ENCODE data around the gene PLCXD1. TPM values are rescaled to one million over a fixed set of nuclear protein-coding genes. Genes with fewer than 3 reads are reported as not detected.
"Not testable (repeated sequence)": the region's sequence is repeated elsewhere in the genome, so short reads cannot be mapped to it uniquely, and the experiment has no call there.

Gene PLCXD1
- total and polyA plus RNA-seq, 4 donors = 6.7 to 50.6 (median 29.0) TPM

- DNase-seq (ENCODE audit: low read depth in 4 of 6, low spot score in 6 of 6) = no peak
- H3K4me1 ChIP-seq (ENCODE audit: control insufficient read depth, insufficient read depth, low read length) = no peaks in the 10 kb centered on the region
- 87% methylated on average over 40 of the region's 44 CpGs for WGBS (ENCODE audit: insufficient coverage)
- H3K27ac ChIP-seq (ENCODE audit: low read depth, low read length) = no peak overlapping the region
- H3K9me3 ChIP-seq (ENCODE audit: control insufficient read depth, insufficient read depth, low read length) = no peaks in the 10 kb centered on the region
- H3K27me3 ChIP-seq (ENCODE audit: control insufficient read depth, insufficient read depth, low read length) = no peaks in the 10 kb centered on the region
- H3K36me3 ChIP-seq (ENCODE audit: control insufficient read depth, insufficient read depth, low read length) = no peaks in the 10 kb centered on the region
- H3K4me3 ChIP-seq (ENCODE audit: low read depth, low read length) = no peak overlapping the region
These were observed 27.5 kb upstream of the PLCXD1 start for GRCh38 chrX:253451-254297.

- Histone ChIP-seq H3K4me1 (ENCODE audit: control insufficient read depth, insufficient read depth, low read length) (no peaks in the 10 kb centered on the region), H3K27me3 (ENCODE audit: control insufficient read depth, insufficient read depth, low read length) (no peaks in the 10 kb centered on the region), H3K27ac (ENCODE audit: low read depth, low read length) (no peak overlapping the region), H3K9me3 (ENCODE audit: control insufficient read depth, insufficient read depth, low read length) (no peaks in the 10 kb centered on the region), H3K36me3 (ENCODE audit: control insufficient read depth, insufficient read depth, low read length) (no peaks in the 10 kb centered on the region), H3K4me3 (ENCODE audit: low read depth, low read length) (no peak overlapping the region)
- DNase-seq (ENCODE audit: low read depth in 4 of 6, low spot score in 6 of 6) = no peak
- 89% methylated on average over 26 of the region's 27 CpGs for WGBS (ENCODE audit: insufficient coverage)
These were observed 26.5 kb upstream of the PLCXD1 start for GRCh38 chrX:254630-255215.

- no peaks in the 10 kb centered on the region for H3K9me3 ChIP-seq (ENCODE audit: control insufficient read depth, insufficient read depth, low read length)
- WGBS (ENCODE audit: insufficient coverage) = 47% methylated on average over 27 of the region's 28 CpGs
- DNase-seq (ENCODE audit: low read depth in 4 of 6, low spot score in 6 of 6) = no peak
These were observed 25.3 kb upstream of the PLCXD1 start for GRCh38 chrX:255923-256331.

GRCh38 chrX:257054-257453 is 24.1 kb upstream of the PLCXD1 start:
- H3K9me3 ChIP-seq (ENCODE audit: control insufficient read depth, insufficient read depth, low read length); H3K36me3 ChIP-seq (ENCODE audit: control insufficient read depth, insufficient read depth, low read length); H3K27me3 ChIP-seq (ENCODE audit: control insufficient read depth, insufficient read depth, low read length); H3K4me3 ChIP-seq (ENCODE audit: low read depth, low read length); H3K4me1 ChIP-seq (ENCODE audit: control insufficient read depth, insufficient read depth, low read length); DNase-seq (ENCODE audit: low read depth in 4 of 6, low spot score in 6 of 6); H3K27ac ChIP-seq (ENCODE audit: low read depth, low read length): not testable (repeated sequence)
- WGBS (ENCODE audit: insufficient coverage) = 93% methylated on average over 14 of the region's 14 CpGs

More at GRCh38 chrX:255923-256331, 25.3 kb upstream of the PLCXD1 start:
- Histone ChIP-seq H3K4me1 (ENCODE audit: control insufficient read depth, insufficient read depth, low read length) (no peaks in the 10 kb centered on the region), H3K4me3 (ENCODE audit: low read depth, low read length) (no peak overlapping the region), H3K36me3 (ENCODE audit: control insufficient read depth, insufficient read depth, low read length) (no peaks in the 10 kb centered on the region), H3K27me3 (ENCODE audit: control insufficient read depth, insufficient read depth, low read length) (peaks cover under 1% of the 10 kb centered on the region), H3K27ac (ENCODE audit: low read depth, low read length) (no peak overlapping the region)

GRCh38 chrX:257681-258289 is 23.4 kb upstream of the PLCXD1 start:
- Histone ChIP-seq H3K4me1 (ENCODE audit: control insufficient read depth, insufficient read depth, low read length) (no peaks in the 10 kb centered on the region), H3K27ac (ENCODE audit: low read depth, low read length) (no peak overlapping the region), H3K36me3 (ENCODE audit: control insufficient read depth, insufficient read depth, low read length) (no peaks in the 10 kb centered on the region), H3K4me3 (ENCODE audit: low read depth, low read length) (no peak overlapping the region), H3K27me3 (ENCODE audit: control insufficient read depth, insufficient read depth, low read length) (peaks cover 2% of the 10 kb centered on the region), H3K9me3 (ENCODE audit: control insufficient read depth, insufficient read depth, low read length) (no peaks in the 10 kb centered on the region)
- DNase-seq (ENCODE audit: low read depth in 4 of 6, low spot score in 6 of 6) = no peak
- 85% methylated on average over 17 of the region's 21 CpGs for WGBS (ENCODE audit: insufficient coverage)

GRCh38 chrX:258291-259040 is 22.7 kb upstream of the PLCXD1 start:
- Histone ChIP-seq H3K9me3 (ENCODE audit: control insufficient read depth, insufficient read depth, low read length) (no peaks in the 10 kb centered on the region), H3K4me1 (ENCODE audit: control insufficient read depth, insufficient read depth, low read length) (no peaks in the 10 kb centered on the region), H3K27ac (ENCODE audit: low read depth, low read length) (no peak overlapping the region), H3K36me3 (ENCODE audit: control insufficient read depth, insufficient read depth, low read length) (no peaks in the 10 kb centered on the region), H3K27me3 (ENCODE audit: control insufficient read depth, insufficient read depth, low read length) (peaks cover 2% of the 10 kb centered on the region), H3K4me3 (ENCODE audit: low read depth, low read length) (no peak overlapping the region)
- DNase-seq (ENCODE audit: low read depth in 4 of 6, low spot score in 6 of 6) = no peak
- WGBS (ENCODE audit: insufficient coverage) = 76% methylated on average over 7 of the region's 8 CpGs

- no peak for DNase-seq (ENCODE audit: low read depth in 4 of 6, low spot score in 6 of 6)
- no peak overlapping the region for H3K27ac ChIP-seq (ENCODE audit: low read depth, low read length)
- H3K27me3 ChIP-seq (ENCODE audit: control insufficient read depth, insufficient read depth, low read length) = peaks cover 2% of the 10 kb centered on the region
- H3K4me1 ChIP-seq (ENCODE audit: control insufficient read depth, insufficient read depth, low read length) = no peaks in the 10 kb centered on the region
- 65% methylated on average over 14 of the region's 21 CpGs for WGBS (ENCODE audit: insufficient coverage)
- no peaks in the 10 kb centered on the region for H3K36me3 ChIP-seq (ENCODE audit: control insufficient read depth, insufficient read depth, low read length)
- no peaks in the 10 kb centered on the region for H3K9me3 ChIP-seq (ENCODE audit: control insufficient read depth, insufficient read depth, low read length)
- H3K4me3 ChIP-seq (ENCODE audit: low read depth, low read length) = no peak overlapping the region
These were observed 21.4 kb upstream of the PLCXD1 start for GRCh38 chrX:259692-260355.

GRCh38 chrX:261167-261918 is 19.8 kb upstream of the PLCXD1 start:
- no peak for DNase-seq (ENCODE audit: low read depth in 4 of 6, low spot score in 6 of 6)
- WGBS (ENCODE audit: insufficient coverage) = 41% methylated on average over 28 of the region's 32 CpGs
- Histone ChIP-seq H3K27ac (ENCODE audit: low read depth, low read length) (no peak overlapping the region), H3K27me3 (ENCODE audit: control insufficient read depth, insufficient read depth, low read length) (peaks cover 2% of the 10 kb centered on the region), H3K9me3 (ENCODE audit: control insufficient read depth, insufficient read depth, low read length) (no peaks in the 10 kb centered on the region), H3K4me3 (ENCODE audit: low read depth, low read length) (no peak overlapping the region), H3K4me1 (ENCODE audit: control insufficient read depth, insufficient read depth, low read length) (no peaks in the 10 kb centered on the region), H3K36me3 (ENCODE audit: control insufficient read depth, insufficient read depth, low read length) (no peaks in the 10 kb centered on the region)
